HG03159 (cell line): ENCODE measurements around the gene SSU72.
"Not testable (repeated sequence)": the region's sequence is repeated elsewhere in the genome, so short reads cannot be mapped to it uniquely, and the experiment has no call there.

Experiments used
- ATAC-seq: cut with Tn5 transposase; IDR thresholded peaks from one replicate; pipeline ENCODE4 v1.9.1; 2021; ENCODE audit warnings: mild to moderate bottlenecking, moderate library complexity; ENCODE audit not compliant: unreplicated experiment

Gene SSU72

GRCh38 chr1:1543706-1544099 is 31.0 kb downstream of the SSU72 start:
- no peak for ATAC-seq

- ATAC-seq = no peak
Observed at GRCh38 chr1:1542766-1543705, 31.6 kb downstream of the SSU72 start.

GRCh38 chr1:1541956-1542765 is 32.5 kb downstream of the SSU72 start:
- no peak for ATAC-seq

- no peak for ATAC-seq
Observed at GRCh38 chr1:1540818-1541628, 33.6 kb downstream of the SSU72 start.

DNA sequence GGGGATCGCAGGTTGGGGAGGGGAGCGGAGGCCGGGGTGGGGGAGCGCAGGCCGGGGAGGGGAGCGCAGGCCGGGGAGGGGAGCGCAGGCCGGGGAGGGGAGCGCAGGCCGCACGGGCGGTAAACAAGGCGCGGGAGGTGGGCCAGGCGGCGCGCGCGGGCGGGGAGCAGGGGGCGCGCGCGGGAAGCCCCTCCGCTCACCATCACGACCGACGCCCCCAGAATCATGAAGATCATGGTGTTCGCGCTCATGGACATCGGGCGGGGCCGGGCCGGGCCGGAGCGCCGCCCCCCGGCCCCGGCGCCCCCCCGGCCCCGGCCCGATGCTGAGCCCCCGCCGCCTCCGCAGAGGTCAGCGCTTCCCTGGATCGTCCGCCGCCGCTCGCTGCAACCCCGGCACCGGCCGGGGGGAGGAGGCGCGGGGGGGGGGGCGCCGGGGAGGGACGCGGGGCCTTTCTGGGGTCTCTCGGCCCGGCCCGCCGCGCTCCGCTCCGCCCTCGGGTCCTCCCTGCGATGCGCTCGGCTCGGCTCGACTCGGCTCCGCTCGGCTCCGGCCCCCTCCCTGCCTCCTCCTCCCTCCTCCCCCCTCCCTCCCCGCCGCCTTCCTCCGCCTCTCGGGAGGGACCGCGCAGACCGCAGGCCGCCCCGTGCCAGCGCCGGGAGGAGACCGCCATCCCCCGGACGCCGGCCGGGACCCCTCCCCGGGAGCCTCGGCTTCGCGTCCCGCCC is 34.4 kb downstream of the SSU72 start, which contains the start of gene TMEM240:
TSS of gene TMEM240 (minus strand) at position 535 of the 728 bp plus-strand sequence. CDS start at position 257, 278 bp downstream.
- ATAC-seq = no peak

DNA sequence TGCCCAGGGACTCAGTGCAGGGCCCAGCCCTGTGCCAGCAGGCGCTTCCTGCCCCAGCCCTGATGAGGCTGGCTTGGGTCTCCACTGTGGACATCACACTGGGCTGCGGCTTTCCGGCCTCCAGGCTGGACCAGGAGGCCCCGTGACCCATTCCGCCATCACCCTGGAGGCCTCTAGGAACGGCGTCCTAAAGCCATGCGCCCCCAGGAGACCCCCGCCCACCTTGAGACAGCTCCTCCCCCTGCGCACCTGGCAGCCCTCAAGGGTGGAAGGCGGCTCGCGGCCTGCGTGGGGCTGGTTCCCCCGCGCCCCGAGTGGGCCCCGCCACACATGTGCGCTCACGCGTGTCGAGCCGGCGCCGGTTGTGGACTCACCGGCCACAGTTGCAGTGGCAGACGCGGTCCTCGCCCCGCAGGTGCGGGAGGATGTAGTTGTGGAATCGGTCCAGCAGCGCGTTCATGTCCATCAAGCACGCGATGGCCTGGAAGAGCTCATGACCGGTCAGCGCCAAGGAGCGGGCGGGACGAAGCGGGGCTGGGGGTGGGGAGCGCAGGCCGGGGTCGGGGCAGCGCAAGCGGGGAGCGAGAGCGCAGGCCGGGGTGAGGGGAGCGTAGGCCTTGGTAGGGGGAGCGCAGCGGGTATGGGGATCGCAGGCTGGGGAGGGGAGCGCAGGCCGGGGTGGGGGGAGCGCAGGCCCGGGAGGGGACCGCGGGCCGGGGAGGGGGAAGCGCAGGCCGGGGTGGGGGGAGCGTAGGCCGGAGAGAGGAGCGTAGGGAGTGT is 35.2 kb downstream of the SSU72 start:
- ATAC-seq = no peak

- ATAC-seq = no peak
Observed at GRCh38 chr1:1538989-1539309, 35.7 kb downstream of the SSU72 start.

DNA sequence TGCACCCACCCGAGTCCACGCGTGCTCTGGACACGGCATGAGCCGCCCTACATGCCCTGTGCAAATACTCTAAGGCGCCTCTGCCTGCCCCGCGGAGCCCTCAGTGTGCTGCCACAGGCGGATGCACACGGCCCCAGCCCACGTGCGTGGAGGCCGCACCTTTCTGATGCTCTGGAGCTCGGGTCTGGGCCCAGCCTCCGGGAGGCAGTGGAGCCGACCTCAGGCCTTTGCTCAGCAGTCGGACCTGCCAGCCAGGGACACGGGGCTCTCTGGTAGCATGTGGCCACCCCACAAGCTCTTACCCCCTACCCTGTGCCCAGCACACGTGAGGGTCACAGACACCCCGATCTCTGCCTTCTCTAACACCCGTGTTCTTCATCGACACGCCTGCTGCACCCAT is 36.3 kb downstream of the SSU72 start:
- no peak for ATAC-seq

GRCh38 chr1:1537626-1538250 is 36.9 kb downstream of the SSU72 start:
- ATAC-seq = no peak

- no peak for ATAC-seq
Observed at GRCh38 chr1:1536938-1537546, 37.6 kb downstream of the SSU72 start.

DNA sequence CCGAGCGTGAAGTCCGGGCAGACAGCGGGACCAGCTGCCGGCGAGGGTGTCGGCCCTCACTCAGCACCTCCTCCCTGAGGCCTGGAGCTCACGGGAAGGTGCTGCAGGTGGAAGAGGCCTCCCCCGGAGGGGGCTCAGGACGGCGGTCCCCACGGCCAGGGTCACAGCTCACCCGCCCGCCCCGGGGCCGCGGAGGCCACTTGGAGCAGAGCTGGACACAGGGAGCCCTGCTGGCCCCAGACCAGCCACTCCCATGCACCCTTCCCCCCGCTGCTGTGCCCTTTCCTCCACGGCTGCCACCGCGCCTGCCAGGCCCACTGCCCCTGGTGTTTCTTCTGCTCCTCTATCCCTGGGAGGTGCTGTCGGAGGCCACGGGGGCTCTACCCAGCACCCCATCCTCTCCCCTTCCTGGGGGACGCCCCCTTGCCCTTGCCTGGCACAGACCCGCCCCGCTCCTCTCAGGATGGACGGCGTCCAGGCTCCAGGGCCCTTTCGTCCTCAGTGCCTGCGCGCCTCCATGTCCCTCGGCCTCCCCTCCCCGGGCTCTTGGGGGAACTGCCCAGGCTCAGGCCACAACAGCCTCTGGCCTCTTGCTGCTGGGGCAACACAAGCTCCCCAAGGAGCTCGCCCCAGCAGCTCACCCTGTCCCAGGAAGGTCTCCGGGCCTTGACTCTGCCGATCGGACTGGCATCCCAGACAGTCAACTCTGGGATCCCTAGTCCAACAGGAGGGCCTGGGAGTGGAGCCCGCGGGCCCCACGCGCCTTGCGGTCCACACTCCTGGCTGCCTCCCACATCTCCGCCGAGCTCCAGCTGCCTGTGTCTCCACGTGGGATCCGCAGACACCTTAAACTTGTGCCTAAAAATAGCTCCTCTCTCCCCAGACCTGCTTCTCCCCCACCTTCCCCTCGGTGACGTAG is 38.4 kb downstream of the SSU72 start:
- ATAC-seq = no peak

DNA sequence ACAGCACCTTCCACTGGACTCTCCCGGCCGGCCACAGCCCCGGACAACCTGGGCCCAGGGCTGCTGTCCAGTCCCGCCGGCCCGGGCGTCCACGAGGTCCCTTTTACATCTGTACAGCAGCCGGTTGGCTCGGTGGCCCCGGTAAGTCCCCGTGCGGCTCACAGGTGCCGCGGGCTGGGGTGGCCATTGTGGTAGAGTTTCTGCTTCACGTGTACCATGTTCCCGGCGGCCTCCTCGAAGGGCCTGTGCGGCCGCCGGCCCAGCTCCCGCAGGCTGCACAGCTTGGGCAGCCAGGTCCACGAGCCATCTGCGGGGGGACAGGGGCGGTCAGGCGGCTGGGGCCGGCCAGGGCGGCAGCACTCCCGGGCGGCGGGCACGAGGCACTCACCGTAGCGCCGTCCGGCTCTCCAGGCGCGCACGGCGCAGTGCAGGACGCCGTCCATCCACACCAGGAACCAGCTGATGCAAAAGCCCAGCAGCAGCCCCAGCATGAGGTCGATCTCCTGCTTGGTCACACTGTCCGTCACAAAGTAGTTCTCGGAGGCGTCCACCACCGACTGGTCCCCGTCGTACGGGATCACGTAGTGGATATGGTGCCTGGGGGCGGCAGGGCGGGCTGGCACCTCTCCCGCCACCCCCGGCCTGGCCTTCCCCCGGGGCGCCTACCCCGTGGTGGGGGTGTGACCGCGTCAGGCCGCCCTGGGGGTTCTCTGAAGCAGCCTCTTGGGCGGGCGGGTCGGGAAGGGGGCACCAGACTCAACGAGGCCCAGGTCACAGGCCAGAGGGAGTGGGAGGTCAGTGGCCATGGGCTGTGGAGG is 39.3 kb downstream of the SSU72 start:
- no peak for ATAC-seq

DNA sequence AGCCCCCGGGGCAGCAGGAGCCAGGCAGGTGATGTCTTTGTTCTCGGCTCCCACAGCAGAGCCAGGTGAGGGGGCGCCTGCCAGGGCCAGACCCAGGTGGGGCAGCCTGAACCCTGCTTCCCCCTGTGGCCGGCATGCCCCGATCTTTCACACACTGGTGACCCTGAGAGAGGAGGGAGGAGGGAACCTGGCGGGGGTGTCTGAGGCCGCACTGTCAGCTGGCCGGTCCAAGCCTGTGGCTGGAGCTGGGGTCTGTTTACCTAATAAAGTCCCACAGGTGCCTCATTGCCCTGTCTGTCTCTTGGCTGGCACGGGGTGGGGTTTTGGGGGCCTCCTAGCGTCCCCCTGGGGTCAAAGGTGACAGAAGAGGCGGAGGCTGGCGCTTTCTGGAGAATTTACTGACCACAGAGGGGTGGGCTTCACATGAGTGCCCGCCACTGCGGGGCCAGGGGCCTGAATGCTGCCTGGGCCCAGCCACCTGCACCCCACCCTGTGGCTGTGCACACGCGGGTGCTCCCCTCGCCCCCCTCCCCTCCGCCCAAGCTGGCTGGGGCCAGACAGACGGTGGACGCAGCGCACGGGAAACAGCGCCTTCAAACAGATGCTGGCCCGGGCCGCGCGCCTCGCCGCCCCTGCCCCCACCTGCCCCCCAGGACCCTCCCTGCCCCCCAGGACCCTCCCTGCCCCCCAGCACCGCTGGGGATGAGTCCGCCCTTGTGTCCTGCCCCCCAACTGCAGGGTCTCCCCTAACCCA is 40.1 kb downstream of the SSU72 start:
- no peak for ATAC-seq

GRCh38 chr1:1533894-1534291 is 40.8 kb downstream of the SSU72 start:
- ATAC-seq = not testable (repeated sequence)

DNA sequence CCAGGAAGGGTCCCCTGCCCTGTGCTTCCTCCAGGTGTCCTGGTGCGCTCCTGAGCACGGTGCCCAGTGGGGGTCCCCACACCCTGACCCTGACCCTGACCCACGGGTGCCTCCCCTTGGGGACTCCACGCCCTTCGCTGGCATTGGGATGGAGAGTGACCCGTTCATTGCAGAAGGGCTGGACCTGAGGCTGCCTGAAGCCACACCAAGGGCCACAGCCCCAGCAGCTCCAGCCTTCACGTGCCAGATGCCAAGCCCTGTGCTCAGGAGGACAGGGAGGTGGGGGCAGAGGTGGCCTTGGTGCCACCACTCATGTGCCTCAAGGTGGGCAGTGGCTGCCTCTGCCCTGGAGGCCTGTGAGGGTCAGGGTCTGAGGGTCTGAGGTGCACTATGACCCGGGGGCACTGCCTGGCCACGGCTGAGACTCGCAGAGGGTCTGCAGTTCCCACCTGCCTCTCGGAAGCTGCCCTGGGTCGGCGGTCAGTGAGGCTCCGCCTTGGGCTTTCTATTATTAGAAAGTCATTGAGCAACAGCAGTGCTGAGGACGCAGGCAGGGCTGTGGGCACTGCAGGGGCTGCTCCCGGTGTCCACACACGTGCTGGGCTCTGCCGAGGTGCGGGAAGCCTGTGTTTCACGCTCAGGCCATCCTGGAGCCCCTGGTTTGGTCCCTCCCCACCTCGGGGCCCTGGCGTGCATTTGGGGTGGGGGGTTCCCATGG is 41.3 kb downstream of the SSU72 start:
- not testable (repeated sequence) for ATAC-seq
